Ascending aorta (tissue), 2 donors: ENCODE results near the gene ACER3. TPM values are rescaled to one million over a fixed set of nuclear protein-coding genes. Genes with fewer than 3 reads are reported as not detected.
"Not testable (repeated sequence)": the region's sequence is repeated elsewhere in the genome, so short reads cannot be mapped to it uniquely, and the experiment has no call there.

Experiments used
- DNase-seq, 2 donors: peaks; one replicate each; pipeline ENCODE4 v3.0.0-alpha.2; 2019; ENCODE audit warnings: low spot score in 2 of 2
- H3K27ac ChIP-seq, 2 donors: fragments of 200-600 bp; sonication (generic); one replicate each; pipeline ENCODE4 v1.5.1; 2016 to 2017; ENCODE audit warnings: mild to moderate bottlenecking in 1 of 2
- H3K27me3 ChIP-seq: fragments of 200-600 bp; sonication (generic); one replicate; pipeline ENCODE4 v1.5.1; 2017
- H3K36me3 ChIP-seq, 2 donors: fragments of 200-600 bp; sonication (generic); one replicate each; pipeline ENCODE4 v1.5.1; 2016
- H3K4me1 ChIP-seq, 2 donors: fragments of 200-600 bp; sonication (generic); one replicate each; pipeline ENCODE4 v1.5.1; 2016 to 2017; ENCODE audit warnings: mild to moderate bottlenecking in 1 of 2
- H3K4me3 ChIP-seq, 2 donors: fragments of 200-600 bp; sonication (generic); one replicate each; pipeline ENCODE4 v1.5.1; 2016 to 2017; ENCODE audit warnings: mild to moderate bottlenecking in 1 of 2
- H3K9me3 ChIP-seq, 2 donors: fragments of 200-600 bp; sonication (generic); one replicate each; pipeline ENCODE4 v1.5.1; 2016
- intact Hi-C: fragments of 100-400 bp; cut with DNase I; formaldehyde crosslinking; loops from one replicate; pipeline ENCODE4 v1.15.1; 2023
- total RNA-seq: library from RNA; depleted of rRNA; stranded (reverse); fragments of >200 nt; gene quantifications from one replicate; pipeline ENCODE4 v1.1.0, GENCODE V29; 2016
- TF ChIP-seq, protein P1 (sequence below), 3 experiments: fragments of 200-600 bp in 2 of 3; fragments of 450-650 bp in 1 of 3; sonication (generic) in 2 of 3; IDR thresholded peaks; one replicate each; pipeline ENCODE4 v1.5.1; 2016 to 2019; ENCODE audit warnings: antibody characterized with exemption in 3 of 3, mild to moderate bottlenecking in 1 of 3, moderate library complexity in 1 of 3

Gene ACER3
- total RNA-seq, 1 donor from 2014 or later: 10.5 TPM

DNA sequence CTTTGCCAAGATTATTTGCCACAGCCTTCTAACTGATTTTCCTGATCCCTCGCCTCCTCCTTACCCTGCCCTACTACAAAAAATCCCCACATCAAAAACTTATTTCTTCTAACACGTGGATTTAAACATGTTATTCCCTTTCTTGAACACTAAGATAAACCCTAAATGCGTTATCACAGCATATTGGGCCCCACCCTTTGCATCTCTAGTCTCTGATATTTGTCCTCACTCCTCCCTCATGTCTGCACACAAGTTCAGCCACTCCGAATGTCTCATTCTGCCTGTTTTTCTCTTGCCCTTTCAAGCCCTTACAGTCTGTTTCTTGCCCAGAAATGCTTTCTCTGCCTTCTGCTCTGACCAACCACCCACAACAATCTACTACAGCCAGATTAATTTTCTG lies 10.6 kb upstream of the ACER3 start:
- TF ChIP-seq, protein P1, sequence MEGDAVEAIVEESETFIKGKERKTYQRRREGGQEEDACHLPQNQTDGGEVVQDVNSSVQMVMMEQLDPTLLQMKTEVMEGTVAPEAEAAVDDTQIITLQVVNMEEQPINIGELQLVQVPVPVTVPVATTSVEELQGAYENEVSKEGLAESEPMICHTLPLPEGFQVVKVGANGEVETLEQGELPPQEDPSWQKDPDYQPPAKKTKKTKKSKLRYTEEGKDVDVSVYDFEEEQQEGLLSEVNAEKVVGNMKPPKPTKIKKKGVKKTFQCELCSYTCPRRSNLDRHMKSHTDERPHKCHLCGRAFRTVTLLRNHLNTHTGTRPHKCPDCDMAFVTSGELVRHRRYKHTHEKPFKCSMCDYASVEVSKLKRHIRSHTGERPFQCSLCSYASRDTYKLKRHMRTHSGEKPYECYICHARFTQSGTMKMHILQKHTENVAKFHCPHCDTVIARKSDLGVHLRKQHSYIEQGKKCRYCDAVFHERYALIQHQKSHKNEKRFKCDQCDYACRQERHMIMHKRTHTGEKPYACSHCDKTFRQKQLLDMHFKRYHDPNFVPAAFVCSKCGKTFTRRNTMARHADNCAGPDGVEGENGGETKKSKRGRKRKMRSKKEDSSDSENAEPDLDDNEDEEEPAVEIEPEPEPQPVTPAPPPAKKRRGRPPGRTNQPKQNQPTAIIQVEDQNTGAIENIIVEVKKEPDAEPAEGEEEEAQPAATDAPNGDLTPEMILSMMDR (IDR thresholded peaks at IDR 0.05): no peak
- H3K27me3 ChIP-seq: no peaks in the 10 kb centered on the region
- intact Hi-C loops: no loop called here
- H3K4me3 ChIP-seq: no peak overlapping the region
- H3K9me3 ChIP-seq: no peaks in the 10 kb centered on the region
- H3K4me1 ChIP-seq: peaks cover 0 to 5% of the 10 kb centered on the region in 2 donors
- no peaks in the 10 kb centered on the region for H3K36me3 ChIP-seq
- peak overlapping the region in 1 of 2 donors; percentile 13 for H3K27ac ChIP-seq
- no peak for DNase-seq

DNA sequence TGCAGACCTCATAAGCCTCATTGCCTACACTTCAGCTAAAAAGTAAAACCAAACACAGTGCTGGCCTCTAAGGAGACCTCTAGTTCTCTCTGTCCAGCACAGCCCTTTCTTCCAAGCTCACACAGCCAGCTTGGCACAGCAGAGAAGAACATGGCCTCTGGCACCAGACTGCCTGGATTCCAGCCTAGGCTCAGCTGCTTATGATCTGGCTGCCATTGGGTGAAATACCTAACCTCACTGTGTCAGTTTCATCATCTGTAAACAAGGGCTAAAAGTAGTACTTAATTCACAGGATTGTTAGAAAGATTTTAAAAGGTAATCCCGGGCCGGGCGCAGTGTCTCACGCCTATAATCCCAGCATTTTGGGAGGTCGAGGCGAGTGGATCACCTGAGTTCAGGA lies 9.9 kb upstream of the ACER3 start:
- H3K4me3 ChIP-seq: no peak overlapping the region
- no peaks in the 10 kb centered on the region for H3K27me3 ChIP-seq
- peaks cover 0 to 5% of the 10 kb centered on the region in 2 donors for H3K4me1 ChIP-seq
- peak in 1 of 2 donors; percentile 72 for DNase-seq
- intact Hi-C loops: no loop called here
- TF ChIP-seq, protein P1 (IDR thresholded peaks at IDR 0.05): no peak
- H3K27ac ChIP-seq: peak overlapping the region in 1 of 2 donors; percentile 2
- no peaks in the 10 kb centered on the region for H3K9me3 ChIP-seq
- H3K36me3 ChIP-seq: no peaks in the 10 kb centered on the region

DNA sequence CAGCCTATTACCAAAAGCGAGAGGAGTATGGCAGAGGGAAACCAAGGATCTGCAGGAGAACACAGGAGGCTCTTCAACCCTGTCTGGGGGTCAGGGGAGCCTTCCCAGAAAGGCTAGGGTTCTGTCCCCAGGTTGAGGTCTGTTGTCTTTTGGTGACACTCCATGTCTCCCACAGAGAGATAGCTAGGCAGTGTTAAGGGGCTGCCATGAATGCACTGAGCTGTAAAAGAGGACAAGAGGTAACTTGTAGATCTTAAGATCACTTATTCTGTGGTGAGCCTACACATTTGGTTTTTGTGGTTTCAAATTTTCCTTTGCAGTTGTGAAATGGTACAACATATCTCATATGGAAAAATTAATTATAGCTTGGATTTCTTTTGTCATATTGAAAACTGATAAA lies 6.0 kb upstream of the ACER3 start:
- H3K4me3 ChIP-seq: no peak overlapping the region
- H3K27ac ChIP-seq: no peak overlapping the region
- peaks cover 0 to 5% of the 10 kb centered on the region in 2 donors for H3K4me1 ChIP-seq
- no peaks in the 10 kb centered on the region for H3K36me3 ChIP-seq
- no peaks in the 10 kb centered on the region for H3K27me3 ChIP-seq
- TF ChIP-seq, protein P1 (IDR thresholded peaks at IDR 0.05): no peak
- H3K9me3 ChIP-seq: no peaks in the 10 kb centered on the region
- intact Hi-C loops: no loop called here
- no peak for DNase-seq

DNA sequence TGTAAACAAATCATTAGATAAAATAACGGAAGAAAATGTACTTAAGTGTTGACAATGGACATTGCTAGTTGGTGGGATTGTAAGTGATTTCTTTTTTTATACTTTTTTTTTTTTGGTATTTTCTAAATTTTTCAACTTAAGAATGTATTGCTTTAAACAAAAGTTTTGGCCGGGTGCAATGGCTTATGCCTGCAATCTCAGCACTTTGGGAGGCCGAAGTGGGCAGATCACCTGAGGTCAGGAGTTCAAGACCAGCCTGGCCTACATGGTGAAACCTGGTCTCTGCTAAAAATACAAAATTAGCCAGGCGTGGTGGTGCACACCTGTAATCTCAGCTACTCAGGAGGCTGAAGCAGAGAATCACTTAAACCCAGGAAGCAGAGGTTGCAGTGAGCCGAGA lies 5.0 kb upstream of the ACER3 start:
- H3K4me3 ChIP-seq, H3K27ac ChIP-seq, H3K27me3 ChIP-seq, H3K4me1 ChIP-seq, DNase-seq, intact Hi-C loops, H3K9me3 ChIP-seq, H3K36me3 ChIP-seq: not testable (repeated sequence)

DNA sequence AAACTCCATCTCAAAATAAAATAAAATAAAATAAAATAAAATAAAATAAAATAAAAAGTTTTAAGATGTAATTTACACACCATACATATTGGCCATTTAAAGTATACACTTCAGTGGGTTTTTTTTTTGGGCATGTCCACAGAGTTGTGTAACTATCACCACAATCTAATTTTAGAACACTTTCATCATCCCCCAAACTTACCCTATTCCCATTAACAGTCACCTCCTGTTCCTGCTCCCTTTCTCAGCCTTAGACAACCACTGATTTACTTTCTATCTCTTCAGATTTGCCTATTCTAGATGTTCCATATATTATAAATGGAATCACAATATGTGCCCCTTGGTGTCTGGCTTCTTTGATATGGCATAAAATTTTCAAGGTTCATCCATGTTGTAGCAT lies 4.6 kb upstream of the ACER3 start:
- intact Hi-C loops: no loop called here
- TF ChIP-seq, protein P1 (IDR thresholded peaks at IDR 0.05): no peak
- H3K27me3 ChIP-seq: no peaks in the 10 kb centered on the region
- H3K27ac ChIP-seq: no peak overlapping the region
- DNase-seq: no peak
- peaks cover 0 to 2% of the 10 kb centered on the region in 2 donors for H3K4me1 ChIP-seq
- H3K36me3 ChIP-seq: no peaks in the 10 kb centered on the region
- H3K4me3 ChIP-seq: no peak overlapping the region
- H3K9me3 ChIP-seq: no peaks in the 10 kb centered on the region

DNA sequence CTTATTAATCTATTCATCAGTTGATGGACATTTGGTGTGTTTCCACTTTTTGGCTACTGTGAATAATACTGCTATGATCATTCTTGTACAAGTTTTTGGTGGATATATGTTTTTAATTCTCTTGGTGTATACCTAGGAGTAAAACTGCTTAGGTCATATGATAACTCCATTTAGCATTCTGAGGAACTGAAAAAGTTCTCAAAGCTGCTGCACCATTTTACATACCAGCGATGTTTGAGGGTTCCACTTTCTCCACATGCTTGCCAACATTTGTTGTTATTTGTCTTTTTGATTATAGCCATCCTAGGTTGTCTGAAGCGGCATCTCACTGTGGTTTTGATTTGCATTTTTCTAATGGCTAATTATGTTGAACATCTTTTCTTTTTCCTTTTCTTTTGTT lies 4.1 kb upstream of the ACER3 start:
- Histone ChIP-seq H3K4me1 (peaks cover 0 to 5% of the 10 kb centered on the region in 2 donors), H3K4me3 (no peak overlapping the region), H3K9me3 (no peaks in the 10 kb centered on the region), H3K36me3 (no peaks in the 10 kb centered on the region), H3K27ac (no peak overlapping the region), H3K27me3 (no peaks in the 10 kb centered on the region)
- intact Hi-C loops: no loop called here
- TF ChIP-seq, protein P1 (IDR thresholded peaks at IDR 0.05): no peak
- no peak for DNase-seq
